Right renal cortex interstitium (tissue), 3 donors: ENCODE results near the gene BIRC7. TPM values are rescaled to one million over a fixed set of nuclear protein-coding genes. Genes with fewer than 3 reads are reported as not detected.

Experiments used
- DNase-seq, 3 donors: peaks; one replicate each; pipeline ENCODE4 v3.0.0-alpha.2; 2013; ENCODE audit warnings: low read depth in 3 of 3, low spot score in 2 of 3
- polyA plus RNA-seq, 3 donors: library from polyadenylated mRNA; unstranded; fragments of 120-200 nt; gene quantifications; one replicate each; pipeline ENCODE4 v1.2.1, GENCODE V29; 2013; ENCODE audit not compliant: insufficient read length in 3 of 3

BIRC7 gene
- 1 to 10 TPM in 2 of 3 donors, under 1 TPM in 1; 0.42 to 1.9 (median 1.3) TPM for polyA plus RNA-seq

DNA sequence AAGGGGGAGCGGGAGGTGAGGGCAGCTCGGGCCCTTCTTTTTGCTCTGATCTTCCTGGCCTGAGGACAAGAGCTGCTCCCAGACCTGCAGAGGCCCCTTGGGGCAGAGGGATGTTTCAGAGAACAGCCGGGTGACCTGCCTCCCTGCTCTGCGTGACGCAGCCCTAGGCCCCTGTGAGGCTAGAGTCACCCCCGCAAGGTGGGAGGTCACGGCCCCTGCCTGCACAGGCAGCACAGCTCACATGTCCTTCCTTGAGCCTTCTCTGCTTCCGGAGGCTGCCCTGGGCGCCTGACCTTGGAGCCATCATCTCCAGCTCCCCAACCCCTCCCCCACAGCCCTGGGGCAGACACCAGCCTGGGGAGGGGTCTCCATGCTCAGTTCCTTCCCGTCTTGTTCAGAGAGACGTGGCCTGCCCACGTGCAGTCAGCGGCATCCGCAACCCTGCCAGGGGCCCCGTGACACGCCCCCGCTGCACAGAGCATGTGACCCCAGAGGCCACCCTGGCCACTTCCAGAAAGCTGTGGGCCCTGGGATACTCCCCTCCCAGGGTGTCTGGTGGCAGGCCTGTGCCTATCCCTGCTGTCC is at the start of gene BIRC7:
TSS of gene BIRC7 (plus strand) at position 507 of the 585 bp plus-strand sequence. CDS start 192 bp downstream, outside the sequence.
- no peak for DNase-seq

DNA sequence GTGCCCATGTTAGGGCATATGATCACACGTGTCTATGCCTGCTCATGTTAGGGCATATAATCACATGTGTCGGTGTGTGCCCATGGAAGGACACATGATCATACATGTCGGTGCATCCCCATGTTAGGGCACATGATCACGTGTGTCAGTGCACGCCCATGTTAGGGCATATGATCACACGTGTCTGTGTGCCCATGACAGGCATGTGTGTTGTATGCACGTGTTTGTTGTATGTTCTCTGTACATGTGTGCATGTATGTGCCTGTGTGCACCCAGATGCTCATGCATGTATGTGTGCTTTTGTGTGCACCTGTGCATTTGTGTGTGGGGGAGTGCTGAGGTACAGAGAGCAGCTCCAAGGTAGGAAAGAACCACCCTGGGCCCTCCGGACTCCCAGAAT is 49.6 kb upstream of the BIRC7 start:
- no peak for DNase-seq

- DNase-seq: no peak
Measured at GRCh38 chr20:63186528-63187316, 49.0 kb upstream of the BIRC7 start.

GRCh38 chr20:63187338-63188158 is 48.2 kb upstream of the BIRC7 start:
- no peak for DNase-seq

GRCh38 chr20:63188159-63188442 is 47.6 kb upstream of the BIRC7 start:
- DNase-seq: no peak

DNA sequence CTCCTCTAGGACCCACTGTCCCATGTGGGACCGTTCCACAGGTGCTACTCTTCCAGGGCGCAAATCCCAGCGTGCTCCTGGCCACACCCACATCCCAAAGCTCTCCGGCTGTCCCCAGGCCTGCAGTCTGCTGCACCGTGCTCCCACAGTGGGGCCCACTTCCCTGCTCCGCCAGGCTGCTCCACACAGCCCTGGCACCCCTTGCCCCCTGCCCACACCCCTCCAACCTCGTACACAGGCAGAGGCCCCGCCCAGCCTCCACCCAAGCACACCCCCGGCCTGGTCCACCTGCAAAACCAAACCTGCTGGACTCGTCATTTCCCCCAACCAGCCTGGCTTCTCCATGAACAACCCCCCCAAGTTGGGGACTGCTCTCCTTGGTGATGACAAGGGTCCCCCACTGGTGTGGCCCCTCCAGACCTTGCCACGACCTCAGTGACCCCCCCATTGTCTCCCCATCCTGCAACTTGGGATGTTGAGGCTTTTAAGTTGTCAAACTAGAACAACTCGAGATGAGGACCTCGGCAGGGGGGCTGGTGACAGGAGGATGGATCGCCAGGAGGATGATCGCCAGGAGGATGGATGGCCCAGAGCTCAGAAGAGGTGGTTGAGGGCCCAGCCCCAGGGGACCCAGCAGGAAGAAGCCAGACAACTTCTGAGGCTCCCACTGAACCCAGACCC is 46.9 kb upstream of the BIRC7 start:
- no peak for DNase-seq

DNA sequence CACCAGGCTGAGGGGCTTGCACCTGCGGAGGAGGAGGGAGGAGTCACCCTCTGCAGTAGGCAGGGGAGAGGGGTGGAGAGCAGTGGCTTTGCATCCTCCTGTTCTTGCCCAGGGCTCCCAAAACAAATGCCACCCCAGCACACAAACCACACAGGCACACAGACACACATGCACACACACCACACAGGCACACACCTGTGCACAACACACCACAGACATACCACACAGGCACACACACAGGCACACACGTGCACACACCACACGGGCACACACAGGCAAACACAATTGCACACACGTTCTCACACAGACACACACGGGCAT is 46.4 kb upstream of the BIRC7 start:
- DNase-seq: no peak

DNA sequence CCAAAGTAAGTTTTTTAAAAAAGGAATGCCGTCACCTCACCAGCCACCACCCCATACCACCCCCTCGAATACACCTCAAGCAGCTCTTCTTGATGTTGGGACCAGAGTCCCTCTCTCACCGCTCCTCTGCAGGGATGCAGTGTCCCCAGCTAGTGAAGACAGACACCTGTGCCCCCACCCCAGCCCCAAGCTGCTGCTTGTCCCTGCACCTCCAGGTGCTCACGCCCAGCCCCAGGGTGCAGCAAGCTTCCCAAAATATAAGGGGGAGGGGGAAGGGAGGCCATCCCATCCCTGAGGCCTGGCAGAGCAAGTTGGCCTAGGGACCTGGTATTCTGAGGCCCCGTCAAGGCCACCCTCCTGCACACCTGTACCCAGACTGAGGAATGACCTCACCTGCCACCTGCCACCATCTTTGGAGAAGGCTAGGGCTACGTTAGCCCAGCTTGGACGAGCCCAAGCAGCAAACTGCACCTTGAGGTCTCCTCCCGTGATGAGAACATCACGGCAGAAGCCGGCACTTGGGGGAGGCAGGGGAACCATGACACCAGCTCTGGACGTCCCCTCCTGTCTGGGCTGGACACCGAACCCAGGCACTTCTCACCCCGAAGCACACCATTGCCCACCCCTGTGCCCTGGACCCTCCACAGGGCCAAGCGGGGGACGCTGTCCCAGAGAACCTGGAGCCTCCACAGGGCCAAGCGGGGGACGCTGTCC is 45.7 kb upstream of the BIRC7 start:
- DNase-seq: no peak

GRCh38 chr20:63190828-63191227 is 44.9 kb upstream of the BIRC7 start:
- no peak for DNase-seq

GRCh38 chr20:63191400-63191799 is 44.3 kb upstream of the BIRC7 start:
- DNase-seq: no peak

DNA sequence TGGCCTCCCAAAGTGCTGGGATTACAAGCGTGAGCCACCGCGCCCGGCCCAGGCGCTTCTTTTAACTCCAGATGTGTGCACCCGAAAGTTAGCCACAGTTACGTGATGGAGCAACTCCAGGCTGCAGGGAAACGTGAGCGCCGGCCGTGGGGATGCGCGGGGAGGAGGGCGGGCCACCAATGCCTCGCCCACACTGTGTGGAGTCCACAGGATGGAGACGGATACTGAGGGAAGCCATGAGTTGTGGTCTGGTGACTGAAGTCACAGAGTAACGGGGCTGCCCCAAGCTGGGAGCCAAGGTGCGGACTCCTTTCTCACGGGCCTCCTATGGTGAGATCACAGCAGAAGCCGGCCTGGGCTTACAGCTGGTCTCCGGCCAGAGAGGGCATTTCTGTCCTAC is 43.0 kb upstream of the BIRC7 start:
- no peak for DNase-seq

DNA sequence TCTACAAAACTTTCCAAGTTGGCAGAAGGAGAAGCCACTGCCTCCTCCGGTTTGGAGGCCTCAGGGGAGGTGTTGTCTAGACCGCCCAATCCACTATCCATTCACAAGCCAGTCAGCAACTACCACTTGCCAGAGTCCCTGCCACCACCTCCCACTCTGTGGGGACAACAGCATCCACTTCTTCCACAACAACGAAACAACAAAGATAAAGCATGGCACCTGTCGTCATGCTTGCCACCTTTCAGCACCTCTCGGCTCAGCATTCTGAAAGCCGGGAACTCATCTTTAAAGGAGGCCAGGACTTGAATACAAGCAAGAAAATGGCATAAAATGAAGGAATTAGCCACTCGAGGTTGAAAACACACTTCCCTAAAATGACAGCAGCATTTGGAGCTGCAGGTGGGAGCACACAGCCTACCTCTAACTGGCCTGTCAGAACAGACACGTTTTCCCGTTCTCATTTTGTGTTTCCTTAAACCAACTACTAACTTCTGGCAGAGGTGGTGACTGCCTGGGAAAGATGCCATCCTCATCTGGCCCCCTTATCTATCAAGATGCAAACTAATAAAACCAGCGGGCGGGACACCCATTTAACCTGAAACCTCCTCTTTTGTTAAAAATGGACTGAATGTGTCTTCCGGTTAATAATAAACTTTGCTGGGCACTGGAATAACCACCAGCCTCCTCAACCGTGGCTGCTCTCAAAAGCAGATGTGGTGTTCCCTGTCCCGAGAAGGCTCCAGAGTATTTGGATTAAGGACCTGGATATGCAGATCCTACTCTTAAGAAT is 41.5 kb upstream of the BIRC7 start:
- no peak for DNase-seq

DNA sequence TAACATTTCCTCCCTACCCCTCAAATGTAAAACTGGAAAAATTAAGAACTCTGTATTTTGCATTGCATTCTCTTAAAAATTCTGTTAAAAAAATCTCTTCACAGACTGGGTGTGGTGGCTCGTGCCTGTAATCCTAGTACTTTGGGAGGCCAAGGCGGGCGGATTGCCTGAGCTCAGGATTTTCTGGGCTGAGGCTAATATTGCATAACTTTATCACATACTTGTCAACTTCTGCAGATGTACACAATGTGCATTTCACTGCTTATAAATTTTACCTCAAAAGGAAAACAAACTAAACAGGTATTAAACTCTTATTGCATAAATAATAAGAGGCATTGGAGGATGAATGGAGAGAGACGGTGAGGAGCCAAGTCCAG is 40.9 kb upstream of the BIRC7 start:
- no peak for DNase-seq

GRCh38 chr20:63196768-63197470 is 38.8 kb upstream of the BIRC7 start:
- no peak for DNase-seq

DNA sequence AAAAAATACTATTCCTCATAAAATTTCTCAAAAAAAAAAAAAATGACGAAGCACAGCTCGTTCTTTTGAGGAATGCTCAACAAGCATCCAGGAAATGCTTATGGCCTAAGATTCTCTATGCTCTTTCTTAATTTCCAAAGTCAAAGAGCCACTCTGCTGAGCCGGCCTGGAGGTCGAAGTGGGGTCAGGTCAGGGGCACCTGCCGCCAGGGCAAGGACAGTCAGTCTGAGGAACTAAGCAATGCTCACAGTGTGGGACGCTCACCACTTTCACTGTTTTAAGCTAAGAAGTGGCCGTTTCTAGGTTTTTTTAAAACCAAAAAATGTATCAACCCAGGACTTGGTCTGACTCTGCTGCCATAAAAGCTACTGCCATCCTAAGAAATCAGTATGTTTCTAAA is 37.1 kb upstream of the BIRC7 start:
- no peak for DNase-seq

- DNase-seq: no peak
Measured at GRCh38 chr20:63202021-63202420, 33.7 kb upstream of the BIRC7 start.

- DNase-seq: no peak
Measured at GRCh38 chr20:63202811-63203526, 32.7 kb upstream of the BIRC7 start.

- DNase-seq: no peak
Measured at GRCh38 chr20:63204362-63204761, 31.3 kb upstream of the BIRC7 start.

- no peak for DNase-seq
Measured at GRCh38 chr20:63205896-63206295, 29.8 kb upstream of the BIRC7 start.
